GM19193 (cell line): ENCODE measurements around the gene NYAP2.

Source experiments
- POLR2A ChIP-seq: IDR thresholded peaks from 4 replicates; pipeline ENCODE4 v1.6.1; 2011; ENCODE audit not compliant: insufficient read depth, insufficient read length; ENCODE audit errors: extremely low read depth

Gene NYAP2

GRCh38 chr2:225667445-225667844 is 267.9 kb downstream of the NYAP2 start:
- no peak for TF ChIP-seq POLR2A

DNA sequence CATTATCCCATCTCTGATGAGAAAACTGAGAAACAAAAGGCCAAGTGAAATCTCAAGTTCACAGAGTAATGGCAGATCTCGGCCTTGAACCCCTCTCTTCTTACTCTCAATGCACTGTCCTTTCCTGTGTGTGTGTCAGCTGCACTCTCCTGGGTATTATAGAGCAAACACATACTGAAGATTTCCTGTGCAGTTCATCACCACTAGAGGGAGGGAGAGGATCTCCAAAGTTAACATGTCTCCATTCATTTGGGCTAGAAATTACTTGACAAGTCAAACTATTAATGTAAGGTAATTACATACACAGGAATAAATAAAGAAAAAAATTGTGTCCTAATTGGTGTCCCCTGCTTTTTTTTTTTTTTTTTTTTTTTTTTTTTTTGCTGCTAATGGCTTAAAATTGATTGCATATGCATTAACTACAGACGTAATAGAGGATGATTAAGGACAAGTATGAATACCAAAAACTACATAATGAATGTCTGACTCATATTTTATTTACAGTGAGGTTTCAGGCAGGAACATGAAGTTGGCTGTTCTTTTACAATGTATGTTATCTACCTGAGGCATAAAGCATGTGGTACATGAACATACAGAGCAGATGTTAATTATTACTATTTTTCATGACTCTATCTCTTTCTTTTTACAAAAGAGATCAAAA is 269.2 kb downstream of the NYAP2 start:
- TF ChIP-seq POLR2A = no peak

- no peak for TF ChIP-seq POLR2A
Observed at GRCh38 chr2:225670111-225670974, 270.8 kb downstream of the NYAP2 start.

- no peak for TF ChIP-seq POLR2A
Observed at GRCh38 chr2:225678792-225679191, 279.3 kb downstream of the NYAP2 start.

DNA sequence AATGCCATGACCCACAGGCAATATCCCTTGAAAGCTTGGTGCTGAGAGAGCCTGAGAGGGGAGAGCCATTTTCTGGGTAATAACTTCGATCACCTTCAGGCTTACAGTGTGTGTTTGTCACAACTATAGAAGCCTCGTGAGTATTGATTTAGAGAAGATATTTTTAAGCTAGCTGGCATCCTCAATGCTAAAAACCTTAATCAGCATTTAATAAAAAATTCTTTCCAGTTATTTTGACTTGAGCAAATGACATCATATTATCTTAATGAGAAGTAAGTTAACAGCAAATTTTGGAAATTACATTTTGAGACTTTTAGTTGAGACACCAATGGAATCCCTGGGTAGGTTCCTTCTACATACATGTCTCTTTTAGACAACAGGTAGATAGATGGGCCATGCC is 283.7 kb downstream of the NYAP2 start:
- TF ChIP-seq POLR2A = no peak

DNA sequence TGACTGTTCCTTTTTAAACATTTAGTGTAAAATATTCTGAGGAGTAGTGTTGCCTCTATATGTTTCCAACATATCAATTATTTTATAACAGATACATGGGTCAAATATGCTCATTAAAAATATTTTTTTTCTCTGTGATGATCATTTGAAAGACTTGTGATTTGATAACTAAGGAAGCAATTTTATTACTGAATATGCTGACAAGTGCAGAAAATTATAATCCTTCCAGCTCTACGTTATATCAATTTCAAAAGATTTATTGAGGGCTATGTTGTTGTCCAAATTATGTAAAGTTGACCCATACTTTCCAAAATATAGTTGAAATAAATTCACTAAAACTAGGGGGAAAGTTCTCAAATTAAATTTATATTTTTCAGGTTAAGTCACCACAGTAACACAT is 290.6 kb downstream of the NYAP2 start:
- TF ChIP-seq POLR2A = no peak

- no peak for TF ChIP-seq POLR2A
Observed at GRCh38 chr2:225691711-225692110, 292.2 kb downstream of the NYAP2 start.

DNA sequence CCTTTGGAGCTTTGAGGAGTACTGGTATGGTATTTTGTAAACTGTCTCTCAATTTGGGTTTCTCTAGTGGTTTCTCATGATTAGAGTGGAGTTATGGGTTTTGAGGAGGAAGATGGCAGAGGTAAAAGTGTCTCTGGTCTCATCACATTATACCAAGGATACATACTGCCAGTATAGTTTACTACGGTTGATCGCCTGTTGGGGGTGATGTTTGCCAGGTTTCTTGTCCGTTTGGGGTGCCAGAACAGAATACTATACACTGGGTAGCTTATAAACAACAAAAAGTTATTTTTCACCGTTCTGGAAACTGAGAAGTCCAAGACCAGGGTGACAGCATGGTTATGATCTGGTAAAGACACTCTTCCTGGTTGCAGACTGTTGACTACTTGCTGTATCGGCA is 293.7 kb downstream of the NYAP2 start:
- TF ChIP-seq POLR2A = no peak

- no peak for TF ChIP-seq POLR2A
Observed at GRCh38 chr2:225694664-225695063, 295.2 kb downstream of the NYAP2 start.

- TF ChIP-seq POLR2A = no peak
Observed at GRCh38 chr2:225697936-225698335, 298.4 kb downstream of the NYAP2 start.
